OCI-M2 (cell line): ENCODE results near the gene GNG4.
A peak's percentile ranks its signal among the peaks of the same experiment; 100 is the strongest.
"Not testable (repeated sequence)": the region's sequence is repeated elsewhere in the genome, so short reads cannot be mapped to it uniquely, and the experiment has no call there.

Source experiments
- DNase-seq: peaks from one replicate; lab custom pipeline; 2025; ENCODE audit not compliant: unreplicated experiment; lab: John Stamatoyannopoulos, UW

GNG4 gene

GRCh38 chr1:235546369-235547155, 103.0 kb downstream of the GNG4 start:
- not testable (repeated sequence) for DNase-seq

- DNase-seq = no peak
These were observed 104.2 kb downstream of the GNG4 start for GRCh38 chr1:235545292-235545930.

- DNase-seq = not testable (repeated sequence)
These were observed 106.7 kb downstream of the GNG4 start for GRCh38 chr1:235542845-235543244.

GRCh38 chr1:235533476-235534168, 116.0 kb downstream of the GNG4 start:
- DNase-seq = no peak

DNA sequence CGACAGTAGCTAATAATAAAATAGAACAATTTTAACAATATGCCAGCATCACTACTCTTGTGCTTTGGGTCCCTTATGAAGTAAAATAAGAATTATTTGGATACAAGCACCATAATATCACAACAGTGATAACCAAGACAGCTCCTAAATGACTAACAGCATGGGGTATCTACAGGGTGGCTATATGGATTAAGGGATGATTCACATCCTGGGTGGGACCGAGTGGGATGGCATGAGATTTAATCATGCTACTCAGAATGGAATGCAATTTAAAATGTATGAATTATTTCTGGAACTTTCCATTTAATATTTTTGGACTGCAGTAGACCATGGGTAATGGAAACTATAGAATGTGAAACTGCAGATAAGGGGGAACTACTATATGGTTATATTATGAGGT, 117.2 kb downstream of the GNG4 start:
- no peak for DNase-seq

- no peak for DNase-seq
These were observed 122.3 kb downstream of the GNG4 start for GRCh38 chr1:235527196-235527814.

DNA sequence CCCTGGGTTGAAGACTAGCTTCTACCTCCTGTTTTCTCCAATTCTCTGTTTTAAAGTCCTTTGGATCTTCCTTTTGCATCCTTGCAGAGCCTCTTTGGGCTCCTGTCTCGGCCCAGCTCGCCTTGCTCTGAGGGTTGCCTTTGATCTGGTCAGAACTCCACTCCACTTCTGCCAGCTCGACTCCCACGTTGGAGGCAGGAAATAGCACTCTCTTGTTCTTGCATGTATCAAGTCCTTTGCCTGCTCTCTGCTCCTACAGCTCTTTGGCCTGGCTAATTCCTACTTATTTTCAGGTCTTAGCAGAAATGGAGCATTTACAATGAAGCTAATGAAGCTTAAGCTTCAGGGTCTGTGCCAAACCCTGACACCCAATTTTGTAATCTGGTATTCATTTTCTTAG, 124.3 kb downstream of the GNG4 start:
- no peak for DNase-seq

DNA sequence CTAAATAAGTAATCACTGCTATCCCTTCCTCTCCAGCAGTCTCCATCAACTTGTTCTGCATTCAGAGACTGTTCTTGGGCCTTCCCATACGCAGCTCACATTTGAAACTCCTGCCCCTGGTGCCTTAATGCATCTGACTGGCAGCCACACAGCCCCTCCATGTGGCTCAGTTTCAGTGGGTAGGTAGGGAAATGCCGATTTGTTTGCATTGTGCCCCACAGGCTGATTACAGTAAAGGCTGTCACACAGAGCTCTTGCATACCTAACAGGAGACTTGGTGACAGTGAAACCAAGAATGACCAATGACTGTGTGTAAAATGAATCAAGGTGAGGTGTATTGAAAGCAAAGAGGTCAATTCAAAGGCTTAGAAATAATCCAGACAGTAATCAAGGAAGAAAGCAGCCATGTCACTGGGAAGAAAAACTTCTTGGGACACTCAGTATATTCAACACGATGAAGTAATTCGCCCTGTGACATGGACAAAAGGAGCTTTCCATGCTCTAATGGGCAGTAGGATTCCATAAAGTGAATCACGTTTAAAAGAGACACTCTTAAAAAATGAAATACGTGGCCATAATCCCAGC, 132.6 kb downstream of the GNG4 start:
- no peak for DNase-seq

GRCh38 chr1:235515844-235516512, 133.6 kb downstream of the GNG4 start:
- no peak for DNase-seq

- DNase-seq = peak; percentile 58
These were observed 135.9 kb downstream of the GNG4 start for GRCh38 chr1:235513495-235514366.

GRCh38 chr1:235511470-235512240, 137.9 kb downstream of the GNG4 start:
- no peak for DNase-seq

DNA sequence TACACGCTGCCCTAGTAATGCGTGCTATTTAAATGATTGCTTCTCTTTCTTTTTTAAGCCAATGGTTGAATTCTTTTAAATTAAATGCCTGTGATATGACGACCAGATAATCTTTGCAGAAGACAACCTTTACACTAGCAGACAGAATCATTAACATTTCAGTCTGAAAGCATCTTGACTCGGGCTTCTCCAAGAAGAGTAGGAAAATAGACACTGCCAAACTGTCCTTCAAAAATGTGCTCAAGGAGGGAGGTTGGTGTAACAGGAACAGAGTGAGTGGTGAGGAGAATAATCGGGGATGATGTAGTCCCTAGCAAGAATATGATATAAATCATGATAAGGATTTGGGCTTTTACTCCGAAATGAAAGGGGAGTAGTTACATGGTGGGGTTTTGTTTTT, 138.8 kb downstream of the GNG4 start:
- DNase-seq = no peak

- DNase-seq = no peak
These were observed 142.0 kb downstream of the GNG4 start for GRCh38 chr1:235507623-235508022.

DNA sequence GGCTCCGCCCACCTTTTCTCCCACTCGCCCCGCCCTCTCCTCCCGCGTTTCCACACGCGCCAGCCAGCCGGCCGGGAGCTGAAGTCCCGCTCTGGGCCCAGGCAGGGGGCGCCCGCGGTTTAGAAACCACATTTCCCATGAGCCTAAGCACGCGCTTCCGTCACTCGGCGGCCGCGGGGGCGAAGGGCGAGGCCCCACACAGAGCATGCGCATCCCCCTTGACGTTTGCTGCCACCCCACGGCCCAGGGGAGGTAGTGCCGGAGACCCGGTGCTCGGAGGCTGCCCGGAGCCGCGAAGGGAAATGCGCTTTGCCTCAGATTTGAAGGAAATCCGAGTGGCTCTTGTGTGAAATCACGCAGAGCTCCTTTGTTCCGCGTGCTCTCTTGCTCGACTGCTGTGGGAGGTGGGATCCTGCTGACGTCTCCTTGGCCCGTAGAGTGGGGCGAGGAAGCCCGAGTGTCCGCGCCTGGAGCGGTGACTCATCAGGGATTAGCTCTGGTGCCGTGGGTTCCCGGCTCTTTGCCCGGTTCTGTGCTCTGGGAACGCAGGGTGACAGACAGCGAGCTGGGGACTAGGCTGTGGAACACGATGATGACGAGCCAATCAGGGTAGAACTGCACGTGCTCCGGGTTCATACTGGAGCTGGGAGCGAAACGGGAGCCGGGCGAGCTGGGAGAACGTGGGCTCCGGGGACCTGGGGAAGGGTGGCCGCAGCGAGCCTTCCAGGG, 144.9 kb downstream of the GNG4 start:
- peak; percentile 76 for DNase-seq

DNA sequence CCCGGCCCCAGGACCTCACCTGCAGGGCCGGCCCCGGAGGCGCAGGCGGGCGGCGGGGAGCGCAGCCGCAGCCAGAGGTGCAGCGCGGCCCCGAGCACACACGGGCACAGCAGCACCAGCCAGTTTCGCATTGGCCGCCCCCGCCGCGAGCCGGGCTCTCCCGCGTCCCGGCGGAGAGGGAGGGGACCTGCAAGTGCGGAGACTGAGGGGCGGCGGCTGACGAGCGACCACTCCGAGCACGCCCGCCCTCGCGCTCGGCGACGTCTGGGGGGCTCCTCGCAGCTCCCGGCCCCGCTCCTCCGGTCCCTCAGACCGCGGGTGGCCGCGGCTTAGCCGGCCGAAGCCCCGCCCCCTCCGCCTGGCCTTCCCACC, 145.5 kb downstream of the GNG4 start, which contains the start of gene B3GALNT2:
Gene B3GALNT2, minus strand, starts transcription at position 331 of the 372 bp plus-strand sequence. Its CDS starts 200 bp downstream, at position 131.
- DNase-seq = no peak

DNA sequence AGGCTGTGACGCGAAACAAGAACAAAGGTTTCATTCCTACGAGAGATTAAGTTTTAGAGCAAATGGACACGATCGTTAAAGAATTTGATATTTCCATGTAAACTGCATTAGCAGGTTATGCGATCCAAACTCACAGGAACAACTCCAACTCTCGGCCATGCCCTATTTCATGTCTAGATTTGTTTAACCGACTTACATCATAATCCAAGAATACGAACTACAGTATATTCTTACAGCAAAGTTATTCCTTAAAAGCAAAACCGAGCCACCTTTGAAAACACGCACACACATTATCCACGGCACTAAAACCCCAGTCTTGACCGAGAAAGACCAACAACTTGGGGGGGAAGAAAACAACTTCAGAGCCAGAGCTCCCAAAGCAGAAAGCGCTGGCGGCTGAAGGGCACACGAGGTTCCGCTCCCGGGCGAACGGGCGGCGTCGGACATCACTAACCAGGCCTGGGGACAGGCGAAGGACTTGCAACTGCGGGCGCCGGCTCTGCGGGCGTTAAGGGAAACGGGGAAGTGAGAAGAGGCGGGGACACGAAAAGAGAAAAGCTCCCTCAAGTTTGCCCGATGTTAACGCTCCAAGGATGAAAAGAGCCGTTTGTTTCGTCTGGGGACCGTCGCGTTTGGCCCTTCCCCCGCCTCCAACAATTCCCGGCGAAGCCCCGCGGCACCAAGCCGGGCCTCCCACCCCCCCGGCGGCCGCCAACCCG, 146.0 kb downstream of the GNG4 start:
- DNase-seq = no peak

GRCh38 chr1:235502601-235503402, 146.8 kb downstream of the GNG4 start:
- DNase-seq = no peak
